HepG2 (cell line): ENCODE measurements around the gene KAZALD1.

ENCODE experiments used
- ASH2L ChIP-seq: fragments of 300-600, 200-600 bp; sonication (generic); IDR thresholded peaks from 2 replicates; pipeline ENCODE4 v1.7.0; 2017; ENCODE audit warnings: low read depth, mild to moderate bottlenecking, moderate library complexity, mixed read lengths, low read length; ENCODE audit not compliant: insufficient read length
- ATF6 ChIP-seq: sonication (generic); formaldehyde crosslinking; conservative IDR thresholded peaks from 2 replicates; pipeline ENCODE4 v1.4.0; 2020; ENCODE audit warnings: missing genetic modification reagents
- DPF2 ChIP-seq: sonication (generic); formaldehyde crosslinking; IDR thresholded peaks from 2 replicates; pipeline ENCODE4 v1.4.0; 2020; ENCODE audit warnings: mild to moderate bottlenecking, low read depth, missing genetic modification reagents, borderline replicate concordance
- HINFP ChIP-seq: sonication (generic); formaldehyde crosslinking; IDR thresholded peaks from 2 replicates; pipeline ENCODE4 v1.4.0; 2020; ENCODE audit warnings: low read depth, mild to moderate bottlenecking, missing genetic modification reagents
- KDM4B ChIP-seq: sonication (generic); formaldehyde crosslinking; IDR thresholded peaks from 2 replicates; pipeline ENCODE4 v1.4.0; 2020; ENCODE audit warnings: missing genetic modification reagents
- SOX6 ChIP-seq, 2 experiments: fragments of 450-650 bp in 1 of 2; sonication (generic) in 1 of 2; formaldehyde crosslinking in 1 of 2; IDR thresholded peaks; 2 replicates each; pipeline versions ENCODE4 v1.4.0 to v1.6.1; 2017 to 2020; ENCODE audit warnings: antibody characterized with exemption in 1 of 2, mild to moderate bottlenecking in 1 of 2, missing genetic modification reagents in 1 of 2
- TAF1 ChIP-seq: sonication (generic); formaldehyde crosslinking; IDR thresholded peaks from 2 replicates; pipeline ENCODE4 v1.4.0; 2020; ENCODE audit warnings: missing genetic modification reagents
- ZNF10 ChIP-seq: sonication (generic); formaldehyde crosslinking; IDR thresholded peaks from 2 replicates; pipeline ENCODE4 v1.4.0; 2020; ENCODE audit warnings: mild to moderate bottlenecking, low read depth, missing genetic modification reagents, borderline replicate concordance

- TF ChIP-seq KDM4B (CRISPR knock-in tag) (no peak), ATF6 (CRISPR knock-in tag) (no peak), SOX6 (IDR thresholded peaks at IDR 0.05) (no peak), SOX6 (CRISPR knock-in tag; IDR thresholded peaks at IDR 0.05) (no peak), ZNF10 (CRISPR knock-in tag) (no peak), HINFP (no peak), DPF2 (no peak), ASH2L (no peak), TAF1 (CRISPR knock-in tag) (no peak)
Observed at GRCh38 chr10:101111547-101111946, 49.8 kb downstream of the KAZALD1 start.
